Adrenal gland (tissue), 12 donors: ENCODE results near the gene MYO5B. TPM values are rescaled to one million over a fixed set of nuclear protein-coding genes. Genes with fewer than 3 reads are reported as not detected.

Experiments
- DNase-seq, 7 donors: peaks; one replicate each; pipeline ENCODE4 v3.0.0-alpha.2; 2019 to 2020
- H3K27ac ChIP-seq, 5 donors: fragments of 200-600 bp; sonication (generic) in 4 of 5; 1 replicate in 3 of 5; 2 replicates in 2 of 5; pipeline versions ENCODE4 v1.5.1 to v1.8.0; 2016 to 2020; ENCODE audit warnings: mild to moderate bottlenecking in 1 of 5
- H3K27me3 ChIP-seq: fragments of 200-600 bp; 2 replicates; pipeline ENCODE4 v1.8.0; 2021
- H3K36me3 ChIP-seq, 2 donors: fragments of 200-600 bp; replicated peaks in 1 of 2; 1 replicate in 1 of 2; 2 replicates in 1 of 2; pipeline versions ENCODE4 v1.5.1 to v1.8.0; 2018 to 2022
- H3K4me1 ChIP-seq, 2 donors: fragments of 200-600 bp; replicated peaks in 1 of 2; 1 replicate in 1 of 2; 2 replicates in 1 of 2; pipeline versions ENCODE4 v1.5.1 to v1.8.0; 2018 to 2021
- H3K4me3 ChIP-seq, 4 donors: fragments of 200-600 bp; sonication (generic) in 3 of 4; one replicate each; pipeline ENCODE4 v1.5.1; 2016 to 2018
- H3K9me3 ChIP-seq, 3 donors: fragments of 200-600 bp; sonication (generic) in 1 of 3; replicated peaks in 1 of 3; 1 replicate in 2 of 3; 2 replicates in 1 of 3; pipeline versions ENCODE4 v1.5.1 to v1.8.0; 2016 to 2021
- POLR2A ChIP-seq, 2 donors: fragments of 450-650 bp; IDR thresholded peaks; one replicate each; pipeline ENCODE4 v1.6.1; 2017; ENCODE audit warnings: antibody characterized with exemption in 2 of 2, mild to moderate bottlenecking in 2 of 2, moderate library complexity in 1 of 2
- WGBS, 4 donors: extraction: QIAGEN DNeasy Blood & Tissue Kit in 2 of 4; methylation state at CpG; one replicate each; pipeline versions ENCODE4 v1.1.5 to v1.1.7; 2013 to 2017; 5-methylcytosine and 5-hydroxymethylcytosine counted together
- intact Hi-C, 2 donors: fragments of 100-400 bp; cut with DNase I; formaldehyde crosslinking; loops; one replicate each; pipeline versions ENCODE4 v1.14.1 to v1.15.0; 2022 to 2023
- polyA plus RNA-seq, 3 donors: library from polyadenylated mRNA; stranded (reverse); fragments of 200-250 nt in 2 of 3; fragments of 350-450 nt in 1 of 3; fragmentation: Illumina TruSeq in 1 of 3; extraction: RNeasy Lipid Tissue Mini Kit (QIAGEN cat#74804) in 1 of 3; gene quantifications; one replicate each; pipeline ENCODE4 v1.2.3, GENCODE V29; 2013 to 2014
- total RNA-seq, 9 donors: library from RNA; depleted of rRNA in 4 of 9; stranded (reverse); fragments of >200 nt in 4 of 9; fragments of 120-200 nt in 1 of 9; fragmentation: NEBNext Ultra II Directional in 1 of 9; extraction: Animal tissue kit (Norgen Biotek cat#: 25700) in 1 of 9; gene quantifications; one replicate each; pipeline versions ENCODE4 v1.1.0 to v1.2.4, GENCODE V29; 2013 to 2023
- TF ChIP-seq, protein P1 (sequence below), 6 experiments: fragments of 450-650 bp in 4 of 6; fragments of 200-600 bp in 2 of 6; sonication (generic) in 1 of 6; IDR thresholded peaks; 1 replicate in 5 of 6; 2 replicates in 1 of 6; pipeline versions ENCODE4 v1.5.1 to v1.8.0; 2016 to 2021; ENCODE audit warnings: antibody characterized with exemption in 6 of 6, mild to moderate bottlenecking in 2 of 6, moderate library complexity in 1 of 6
- donor health status: healthy with polysubstance abuse.
- donor health status: Bipolar disorder and iron deficiency.
- donor health status: DM: yes; HTN: yes; CAD: no.
- donor health status: DM: no; HTN: no; CAD: no.
- donor health status: DM: no; HTN: no; CAD: no.
- donor health status: DM: yes; HTN: yes; CAD: no.

The MYO5B gene
- total and polyA plus RNA-seq, 12 donors: 0.61 to 9.3 (median 2.9) TPM

GRCh38 chr18:49933530-49934128 is 261.3 kb downstream of the MYO5B start:
- intact Hi-C loops: no loop called here
- TF ChIP-seq, protein P1, sequence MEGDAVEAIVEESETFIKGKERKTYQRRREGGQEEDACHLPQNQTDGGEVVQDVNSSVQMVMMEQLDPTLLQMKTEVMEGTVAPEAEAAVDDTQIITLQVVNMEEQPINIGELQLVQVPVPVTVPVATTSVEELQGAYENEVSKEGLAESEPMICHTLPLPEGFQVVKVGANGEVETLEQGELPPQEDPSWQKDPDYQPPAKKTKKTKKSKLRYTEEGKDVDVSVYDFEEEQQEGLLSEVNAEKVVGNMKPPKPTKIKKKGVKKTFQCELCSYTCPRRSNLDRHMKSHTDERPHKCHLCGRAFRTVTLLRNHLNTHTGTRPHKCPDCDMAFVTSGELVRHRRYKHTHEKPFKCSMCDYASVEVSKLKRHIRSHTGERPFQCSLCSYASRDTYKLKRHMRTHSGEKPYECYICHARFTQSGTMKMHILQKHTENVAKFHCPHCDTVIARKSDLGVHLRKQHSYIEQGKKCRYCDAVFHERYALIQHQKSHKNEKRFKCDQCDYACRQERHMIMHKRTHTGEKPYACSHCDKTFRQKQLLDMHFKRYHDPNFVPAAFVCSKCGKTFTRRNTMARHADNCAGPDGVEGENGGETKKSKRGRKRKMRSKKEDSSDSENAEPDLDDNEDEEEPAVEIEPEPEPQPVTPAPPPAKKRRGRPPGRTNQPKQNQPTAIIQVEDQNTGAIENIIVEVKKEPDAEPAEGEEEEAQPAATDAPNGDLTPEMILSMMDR (IDR thresholded peaks at IDR 0.05): no peak
- TF ChIP-seq POLR2A (IDR thresholded peaks at IDR 0.05): no peak
- 76 to 87% (median 83%) methylated on average over 3 of the region's 3 CpGs for WGBS, 4 donors
- Histone ChIP-seq H3K36me3 (no peaks in the 10 kb centered on the region), H3K9me3 (no peaks in the 10 kb centered on the region), H3K4me1 (no peaks in the 10 kb centered on the region), H3K27ac (no peak overlapping the region), H3K4me3 (no peak overlapping the region), H3K27me3 (no peaks in the 10 kb centered on the region)
- no peak for DNase-seq

DNA sequence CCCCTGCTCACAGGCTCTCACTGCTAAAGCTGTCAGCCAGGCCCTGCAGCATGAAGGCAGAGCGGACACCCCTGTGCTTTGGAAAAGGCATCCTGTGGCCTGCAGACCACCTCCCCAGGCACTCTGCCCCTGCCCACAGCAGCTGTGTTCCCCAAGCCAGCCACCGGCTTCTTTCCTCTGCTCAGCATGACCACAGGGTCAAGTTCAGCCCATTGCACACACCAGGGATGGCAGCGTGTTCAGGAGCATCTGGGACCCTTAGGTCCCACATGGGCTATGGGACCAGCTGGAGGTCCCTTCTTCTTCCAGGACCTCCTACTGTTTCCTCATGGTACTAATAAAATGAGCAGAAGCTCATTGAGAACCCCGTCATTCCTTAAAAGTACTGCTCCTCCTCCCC is 263.2 kb downstream of the MYO5B start:
- H3K27me3 ChIP-seq: no peaks in the 10 kb centered on the region
- H3K9me3 ChIP-seq: no peaks in the 10 kb centered on the region
- H3K36me3 ChIP-seq: no peaks in the 10 kb centered on the region
- H3K27ac ChIP-seq: no peak overlapping the region
- no peak overlapping the region for H3K4me3 ChIP-seq
- 86 to 100% (median 95%) methylated on average over 2 to 4 of the region's 4 CpGs for WGBS, 4 donors
- intact Hi-C loops: no loop called here
- TF ChIP-seq, protein P1 (IDR thresholded peaks at IDR 0.05): no peak
- no peak for DNase-seq
- H3K4me1 ChIP-seq: no peaks in the 10 kb centered on the region

- no peak overlapping the region for H3K27ac ChIP-seq
- no peaks in the 10 kb centered on the region for H3K4me1 ChIP-seq
- no peaks in the 10 kb centered on the region for H3K9me3 ChIP-seq
- 58 to 68% (median 63%) methylated on average over 5 of the region's 5 CpGs for WGBS, 4 donors
- H3K27me3 ChIP-seq: no peaks in the 10 kb centered on the region
- TF ChIP-seq, protein P1 (IDR thresholded peaks at IDR 0.05): no peak
- no peak for TF ChIP-seq POLR2A (IDR thresholded peaks at IDR 0.05)
- no peak overlapping the region for H3K4me3 ChIP-seq
- intact Hi-C loops: no loop called here
- H3K36me3 ChIP-seq: no peaks in the 10 kb centered on the region
- no peak for DNase-seq
Measured at GRCh38 chr18:49931179-49931578, 263.8 kb downstream of the MYO5B start.

DNA sequence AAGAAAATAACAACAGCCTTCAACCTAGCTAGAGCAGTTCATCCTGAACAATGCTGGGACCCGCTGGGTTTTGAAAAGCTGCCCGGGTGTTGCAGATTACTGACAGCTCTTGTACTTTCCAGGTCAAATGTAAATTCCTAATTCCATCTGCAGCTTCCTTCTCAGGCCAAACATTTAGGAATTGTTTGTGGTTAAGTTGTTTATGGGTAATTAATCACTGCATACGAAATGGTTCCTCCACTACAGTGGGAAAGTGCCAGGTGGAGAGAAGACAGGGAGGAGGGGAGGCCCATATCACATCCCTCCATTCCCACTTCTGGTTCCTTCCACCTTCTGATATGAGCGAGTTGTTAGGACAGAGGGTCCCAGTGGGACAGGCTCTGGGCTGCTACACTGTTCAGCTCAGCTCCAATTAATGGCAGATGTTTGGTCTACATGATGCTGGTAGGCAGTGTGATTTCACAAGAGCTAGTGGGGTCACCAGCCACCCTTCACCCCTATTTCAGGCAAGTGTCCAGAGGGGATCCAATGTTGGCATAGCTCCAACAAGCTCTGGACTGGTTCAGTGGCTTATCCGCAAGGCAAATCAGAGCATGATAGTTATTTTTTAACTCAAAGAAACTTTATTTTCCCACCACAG is 268.7 kb downstream of the MYO5B start:
- no peaks in the 10 kb centered on the region for H3K4me1 ChIP-seq
- WGBS, 4 donors: 71 to 77% (median 75%) methylated on average over 5 of the region's 5 CpGs
- no peaks in the 10 kb centered on the region for H3K9me3 ChIP-seq
- intact Hi-C loops: no loop called here
- no peak overlapping the region for H3K27ac ChIP-seq
- no peaks in the 10 kb centered on the region for H3K36me3 ChIP-seq
- no peak overlapping the region for H3K4me3 ChIP-seq
- TF ChIP-seq, protein P1 (IDR thresholded peaks at IDR 0.05): no peak
- no peak for TF ChIP-seq POLR2A (IDR thresholded peaks at IDR 0.05)
- no peak for DNase-seq
- H3K27me3 ChIP-seq: no peaks in the 10 kb centered on the region
